Smooth muscle cell of the brain vasculature (primary cell): ENCODE measurements around the gene CAMK1D.
"Not testable (repeated sequence)": the region's sequence is repeated elsewhere in the genome, so short reads cannot be mapped to it uniquely, and the experiment has no call there.

Experiments
- DNase-seq: peaks from one replicate; pipeline ENCODE4 v3.0.0-alpha.2; 2012; ENCODE audit warnings: low read depth, low spot score

CAMK1D gene

DNA sequence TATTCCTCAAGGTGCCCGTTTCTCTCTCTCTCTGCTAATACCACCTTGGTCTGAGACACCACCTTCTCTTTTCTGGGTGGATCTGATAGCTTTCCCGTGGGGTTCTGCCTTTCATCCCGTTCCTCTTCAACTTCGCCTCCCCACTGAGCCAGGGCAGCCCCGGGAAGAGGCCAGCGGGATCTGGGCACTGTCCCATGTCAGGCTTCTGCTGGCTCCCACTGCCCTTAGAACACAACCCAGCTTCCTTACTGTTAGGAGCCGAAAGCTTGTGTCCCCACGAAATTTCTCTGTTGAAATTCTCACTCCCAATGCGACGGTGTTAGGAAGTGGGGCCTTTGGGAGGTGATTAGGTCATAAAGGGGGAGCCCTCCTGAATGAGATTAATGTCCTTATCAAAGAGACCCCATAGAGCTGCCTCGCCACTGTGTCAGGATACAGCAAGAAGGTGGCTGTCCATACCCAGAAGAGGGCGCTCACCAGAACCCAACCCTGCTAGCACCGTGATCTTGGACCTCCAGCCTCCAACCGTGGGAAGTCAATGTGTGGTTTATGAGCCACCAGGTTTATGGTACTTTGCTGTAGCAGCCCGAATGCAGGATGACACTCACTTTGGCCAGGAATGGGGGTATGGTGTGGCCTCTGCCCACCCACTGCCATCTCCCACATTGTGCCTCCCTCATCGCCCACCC lies 79.2 kb downstream of the CAMK1D start:
- no peak for DNase-seq

DNA sequence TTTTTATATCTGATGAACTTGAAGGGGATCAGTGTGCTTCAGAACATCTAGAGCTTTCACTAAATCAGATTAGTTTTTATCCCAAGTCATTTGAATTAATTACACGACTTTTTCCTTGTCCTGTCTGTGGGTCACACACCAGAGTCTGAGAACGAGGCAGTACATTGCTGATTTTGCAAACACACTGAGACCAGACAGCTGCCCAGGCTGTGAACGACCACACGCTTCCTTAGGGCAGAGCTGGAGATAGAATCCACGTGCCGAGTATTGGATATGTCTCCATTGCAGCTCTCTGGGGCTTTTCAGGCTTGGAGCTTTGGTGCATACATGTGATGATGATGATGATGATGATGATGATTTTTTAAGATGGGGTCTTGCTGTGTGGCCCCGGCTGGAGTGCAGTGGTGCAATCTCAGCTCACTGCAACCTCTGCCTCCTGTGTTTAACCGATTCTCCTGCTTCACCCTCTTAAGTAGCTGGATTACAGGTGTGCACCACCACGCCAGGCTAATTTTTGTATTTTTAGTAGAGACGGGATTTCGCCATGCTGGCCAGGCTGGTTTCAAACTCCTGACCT lies 81.1 kb downstream of the CAMK1D start:
- no peak for DNase-seq

- no peak for DNase-seq
These were observed 82.1 kb downstream of the CAMK1D start for GRCh38 chr10:12431151-12432101.

- DNase-seq, result no peak
These were observed 83.2 kb downstream of the CAMK1D start for GRCh38 chr10:12432402-12433189.

GRCh38 chr10:12434277-12434676 lies 84.9 kb downstream of the CAMK1D start:
- no peak for DNase-seq

DNA sequence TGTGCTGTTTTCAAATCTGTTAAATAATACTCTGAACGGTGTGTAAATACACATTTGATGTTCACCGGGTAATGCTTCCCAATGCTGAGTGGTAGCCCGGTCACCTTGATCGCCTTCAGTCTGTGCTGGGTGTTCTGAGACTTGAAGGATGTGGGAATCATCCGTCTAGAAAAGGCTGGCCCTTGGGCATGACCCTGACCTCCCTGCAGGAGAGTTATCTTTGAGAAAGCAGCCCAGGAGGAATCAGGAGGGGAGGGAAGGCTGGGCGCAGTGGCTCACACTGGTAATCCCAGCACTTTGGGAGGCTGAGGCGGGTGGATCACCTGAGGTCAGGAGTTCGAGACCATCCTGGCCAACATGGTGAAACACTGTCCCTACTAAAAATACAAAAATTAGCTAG lies 85.3 kb downstream of the CAMK1D start:
- DNase-seq, result not testable (repeated sequence)

DNA sequence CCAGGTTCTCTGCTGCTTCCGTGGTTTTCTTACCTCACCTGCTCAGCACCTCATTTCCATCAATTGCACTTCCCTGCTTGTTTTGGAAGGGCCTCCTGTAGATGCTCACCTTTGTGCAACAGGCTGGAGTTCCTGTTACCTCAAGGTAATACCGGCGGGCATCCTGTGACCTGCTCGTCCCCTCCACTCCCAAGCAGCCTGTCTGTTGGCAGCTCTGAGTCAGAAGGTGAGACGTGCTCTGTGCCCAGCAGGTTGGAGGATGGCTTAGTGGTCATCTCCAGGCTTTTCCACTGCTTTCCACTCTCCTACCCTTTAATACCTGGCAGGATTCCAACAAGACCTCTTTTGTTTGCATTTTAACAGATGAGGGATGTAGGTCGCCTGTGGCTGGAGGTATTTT lies 86.0 kb downstream of the CAMK1D start:
- DNase-seq, result no peak

- no peak for DNase-seq
These were observed 89.8 kb downstream of the CAMK1D start for GRCh38 chr10:12438919-12439692.

- not testable (repeated sequence) for DNase-seq
These were observed 90.4 kb downstream of the CAMK1D start for GRCh38 chr10:12439767-12440166.

GRCh38 chr10:12443026-12443425 lies 93.7 kb downstream of the CAMK1D start:
- no peak for DNase-seq

DNA sequence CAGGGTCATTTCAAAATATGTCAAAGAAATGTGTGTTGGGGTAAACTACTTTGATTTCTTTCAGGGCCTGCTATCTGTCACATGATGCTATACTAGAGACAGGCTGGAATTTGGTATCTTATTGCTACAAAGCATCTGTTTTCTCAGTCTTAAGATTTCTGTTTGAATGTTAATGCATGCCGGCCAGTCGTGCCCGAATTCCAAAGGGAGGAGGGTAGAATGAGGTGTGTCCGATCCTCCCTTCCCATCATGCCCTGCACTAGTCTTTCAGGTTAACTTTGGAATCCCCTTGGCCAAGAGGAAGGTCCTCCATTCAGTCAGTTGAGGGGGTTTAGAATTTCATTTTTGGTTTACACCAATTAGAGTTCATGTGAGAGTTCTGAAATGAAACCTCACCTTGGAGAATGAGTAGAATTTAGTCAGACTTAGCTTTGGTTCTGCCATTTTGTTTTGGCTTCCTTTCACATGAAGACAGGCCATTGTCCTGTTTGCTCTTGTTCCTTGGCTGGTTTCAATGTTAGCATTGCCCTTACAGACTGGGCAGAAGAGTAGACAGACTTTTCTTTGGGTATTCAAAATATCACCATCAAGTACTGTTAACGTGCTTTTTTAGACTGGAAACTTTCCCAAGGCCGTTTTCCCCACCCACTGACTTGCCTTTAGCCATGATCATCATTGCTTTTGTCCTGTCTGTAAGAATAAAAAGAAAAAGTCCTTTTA lies 95.8 kb downstream of the CAMK1D start:
- DNase-seq, result no peak

GRCh38 chr10:12445701-12446334 lies 96.5 kb downstream of the CAMK1D start:
- no peak for DNase-seq

GRCh38 chr10:12448340-12448728 lies 99.0 kb downstream of the CAMK1D start:
- no peak for DNase-seq

GRCh38 chr10:12448729-12449391 lies 99.5 kb downstream of the CAMK1D start:
- peak; percentile 62 for DNase-seq

DNA sequence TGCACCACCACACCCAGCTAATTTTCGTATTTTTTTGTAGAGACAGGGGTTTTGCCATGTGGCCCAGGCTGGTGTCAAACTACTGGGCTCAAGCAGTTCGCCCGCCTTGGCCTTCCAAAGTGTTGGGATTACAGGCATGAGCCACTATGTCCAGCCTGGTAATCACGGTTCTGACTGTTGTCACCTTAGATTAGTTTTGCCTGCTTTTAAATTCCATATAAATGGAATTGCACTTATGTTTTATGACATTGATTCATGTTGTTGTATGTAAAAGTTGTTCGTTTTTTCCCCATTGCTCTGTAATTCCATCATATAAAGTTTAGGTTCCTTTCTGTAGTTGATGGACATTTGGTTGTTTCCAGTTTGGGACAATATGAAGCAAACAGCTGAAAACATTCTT lies 106.0 kb downstream of the CAMK1D start:
- no peak for DNase-seq

DNA sequence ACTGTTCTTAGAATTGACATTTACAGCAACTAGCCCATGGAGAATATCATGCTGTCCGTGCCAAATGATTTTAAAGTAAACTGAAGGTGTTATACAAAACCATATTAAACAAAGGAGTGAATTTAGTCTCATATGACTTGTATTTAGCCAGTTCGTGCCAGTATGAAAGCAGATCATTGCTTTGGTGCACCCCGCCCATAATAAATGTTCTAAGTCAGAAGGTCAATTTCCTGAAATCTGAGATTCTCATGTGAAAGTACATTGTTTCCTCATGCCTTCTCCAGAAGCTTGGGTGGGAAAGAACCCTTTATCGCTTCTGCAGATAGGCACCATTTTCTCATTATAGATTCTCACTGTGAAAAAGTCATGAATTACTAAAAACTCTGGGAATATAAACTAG lies 106.4 kb downstream of the CAMK1D start:
- DNase-seq, result no peak

GRCh38 chr10:12459340-12459739 lies 110.0 kb downstream of the CAMK1D start:
- no peak for DNase-seq

DNA sequence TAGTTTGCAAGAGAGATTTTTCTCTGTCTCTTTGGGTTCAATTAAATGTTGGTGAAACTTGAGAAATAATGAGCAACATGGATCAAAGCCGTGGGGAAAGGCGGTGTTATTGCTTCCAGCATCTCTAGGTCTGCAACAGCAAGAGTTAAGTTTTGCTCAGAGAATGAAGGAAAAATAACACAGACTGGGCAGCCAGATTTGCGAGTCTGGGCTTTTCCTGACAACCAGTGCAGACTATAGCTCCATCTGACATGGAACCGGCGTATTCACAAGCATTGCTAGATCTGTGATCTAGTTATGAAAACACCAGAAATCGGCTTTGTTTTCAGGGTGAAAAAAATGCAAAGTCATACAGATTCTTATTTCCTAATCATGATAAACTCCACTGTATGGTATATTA lies 110.4 kb downstream of the CAMK1D start:
- no peak for DNase-seq

DNA sequence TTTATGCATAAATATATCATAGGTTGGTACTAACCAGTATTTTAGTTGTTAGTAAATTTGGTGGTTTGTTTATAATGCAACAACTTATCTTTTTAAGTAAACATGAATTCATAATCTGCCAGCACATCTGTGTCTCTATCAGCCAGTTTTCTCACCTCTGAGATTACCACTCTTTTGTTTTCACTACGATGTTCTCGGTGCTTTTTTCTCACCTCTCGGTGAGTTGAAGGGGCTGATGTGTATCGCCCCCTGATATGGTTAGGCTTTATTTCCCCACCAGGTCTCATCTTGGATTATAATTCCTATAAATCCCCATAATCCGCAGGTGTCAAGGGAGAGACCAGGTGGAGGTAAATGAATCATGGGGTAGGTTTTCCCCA lies 114.1 kb downstream of the CAMK1D start:
- no peak for DNase-seq
